Endothelial cell of umbilical vein (primary cell): Measurements from ENCODE around the gene PITX2. TPM values are rescaled to one million over a fixed set of nuclear protein-coding genes. Genes with fewer than 3 reads are reported as not detected.

Source experiments
- BruUV-seq: library from RNA; stranded (reverse); fragments of 400-500 nt; replicated peaks from 2 replicates; lab custom pipeline; 2021; lab: Mats Ljungman, UMichigan
- CTCF ChIA-PET: fragments of 300-600, 350-600 bp; sonication (Branson Sonifier 250); formaldehyde crosslinking; loops from one replicate; lab custom pipeline; 2021; ENCODE audit warnings: antibody characterized with exemption, inconsistent platforms; lab: Charles Lee
- POLR2A ChIA-PET: fragments of 300-600, 350-600 bp; sonication (Branson Sonifier 250); formaldehyde crosslinking; loops from one replicate; lab custom pipeline; 2021; ENCODE audit warnings: antibody characterized with exemption, inconsistent platforms; lab: Charles Lee
- DNase-seq: peaks from one replicate; pipeline ENCODE4 v3.0.0-alpha.2; 2011; ENCODE audit warnings: low read depth, low spot score
- FAIRE-seq: peaks from 2 replicates; lab custom pipeline; 2011; peaks lifted over from hg19 to GRCh38; lab: Jason Lieb, UNC
- H2AFZ ChIP-seq: 2 replicates; pipeline ENCODE4 v1.6.0; 2012; ENCODE audit warnings: low read depth, low read length, control low read depth, inconsistent platforms
- H3K27ac ChIP-seq: 2 replicates; pipeline ENCODE4 v1.5.1; 2011; ENCODE audit warnings: low read depth, mild to moderate bottlenecking, control low read depth, low read length, moderate library complexity; ENCODE audit not compliant: insufficient read depth
- H3K27me3 ChIP-seq, 2 experiments: 2 replicates each; pipeline versions ENCODE4 v1.6.0 to v1.6.1; 2011; ENCODE audit warnings: low read length in 2 of 2, mixed read lengths in 1 of 2; ENCODE audit not compliant: control insufficient read depth in 2 of 2, insufficient read depth in 2 of 2
- H3K36me3 ChIP-seq, 2 experiments: 2 replicates in 1 of 2; 3 replicates in 1 of 2; pipeline ENCODE4 v1.5.1; 2011; ENCODE audit warnings: low read length in 2 of 2, mild to moderate bottlenecking in 1 of 2, moderate library complexity in 1 of 2; ENCODE audit not compliant: control insufficient read depth in 2 of 2, insufficient read depth in 2 of 2; ENCODE audit errors: extremely low read depth in 1 of 2
- H3K4me1 ChIP-seq: 3 replicates; pipeline ENCODE4 v1.5.1; 2011; ENCODE audit warnings: mild to moderate bottlenecking, low read length; ENCODE audit not compliant: control insufficient read depth, insufficient read depth; ENCODE audit errors: extremely low read depth
- H3K4me2 ChIP-seq: 2 replicates; pipeline ENCODE4 v1.6.1; 2011; ENCODE audit warnings: low read length, control low read depth, mixed read lengths; ENCODE audit not compliant: insufficient read depth
- H3K4me3 ChIP-seq, 3 experiments: fragments of 200-600 bp in 1 of 3; sonication (generic), shearing (Covaris generic) in 1 of 3; replicated peaks in 1 of 3; 2 replicates each; pipeline ENCODE4 v1.5.1; 2011 to 2016; ENCODE audit warnings: control low read depth in 3 of 3, low read length in 3 of 3, mild to moderate bottlenecking in 2 of 3, inconsistent platforms in 1 of 3, low read depth in 1 of 3, moderate library complexity in 1 of 3; ENCODE audit not compliant: insufficient read depth in 1 of 3
- H3K79me2 ChIP-seq: 2 replicates; pipeline ENCODE4 v1.6.0; 2012; ENCODE audit warnings: low read length, inconsistent platforms; ENCODE audit not compliant: control insufficient read depth, insufficient read depth
- H3K9ac ChIP-seq: replicated peaks from 2 replicates; pipeline ENCODE3; 2011; ENCODE audit warnings: low read length, control low read depth; ENCODE audit not compliant: insufficient read depth; ENCODE audit errors: extremely low read depth
- H3K9me1 ChIP-seq: replicated peaks from 3 replicates; pipeline ENCODE4 v1.6.0; 2011; ENCODE audit warnings: mild to moderate bottlenecking, low read length; ENCODE audit not compliant: control insufficient read depth, insufficient read depth; ENCODE audit errors: extremely low read depth
- H3K9me3 ChIP-seq: replicated peaks from 2 replicates; pipeline ENCODE4 v1.5.1; 2012; ENCODE audit warnings: low read length, inconsistent platforms; ENCODE audit not compliant: control insufficient read depth, insufficient read depth
- H4K20me1 ChIP-seq: replicated peaks from 2 replicates; pipeline ENCODE3; 2011; ENCODE audit warnings: mild to moderate bottlenecking, low read length; ENCODE audit not compliant: control insufficient read depth, insufficient read depth; ENCODE audit errors: extremely low read depth
- CTCF ChIP-seq, 2 donors: IDR thresholded peaks; 1 replicate in 1 of 2; 2 replicates in 1 of 2; pipeline ENCODE4 v1.5.1; 2011; ENCODE audit warnings: low read length in 2 of 2, mild to moderate bottlenecking in 2 of 2, moderate library complexity in 2 of 2, control low read depth in 1 of 2, inconsistent platforms in 1 of 2, low read depth in 1 of 2; ENCODE audit not compliant: insufficient read depth in 1 of 2; ENCODE audit errors: extremely low read depth in 1 of 2
- POLR2AphosphoS5 ChIP-seq: IDR thresholded peaks from 2 replicates; pipeline ENCODE4 v1.6.1; 2012; ENCODE audit warnings: low read depth, mild to moderate bottlenecking, control low read depth, low read length, moderate library complexity; ENCODE audit not compliant: insufficient read depth
- dilution Hi-C: fragments of 300-500 bp; cut with MboI; formaldehyde crosslinking; loops from one replicate; pipeline ENCODE4 v1.15.0; 2019; ENCODE audit warnings: low sequenced_read_pairs; ENCODE audit not compliant: extremely low pct_ligation_motif_present
- intact Hi-C: fragments of 100-400 bp; cut with micrococcal nuclease; formaldehyde crosslinking; loops from one replicate; pipeline ENCODE4 v1.10.0; 2022
- polyA plus RNA-seq, 4 experiments: library from polyadenylated mRNA; depleted of rRNA in 3 of 4; stranded (reverse) in 3 of 4; unstranded in 1 of 4; fragments of >200 nt; gene quantifications; 2 replicates each; pipeline versions ENCODE4 v1.2.1 to v1.2.3, GENCODE V29; 2011 to 2012; ENCODE audit warnings: missing spikeins in 1 of 4
- total RNA-seq: library from RNA; stranded (reverse); gene quantifications from 2 replicates; pipeline ENCODE4 v1.2.3, GENCODE V29; 2021

Gene PITX2
- total and polyA plus RNA-seq, 2 donors (not counting 3 experiments of a cell fraction or from before 2014, with no cell fraction given): 0.04 to 0.31 TPM

GRCh38 chr4:110587666-110588285, 35.1 kb downstream of the PITX2 start:
- FAIRE-seq: no peak
- H3K4me3 ChIP-seq: no peak overlapping the region
- H3K4me2 ChIP-seq: no peak overlapping the region
- CTCF ChIA-PET: interaction anchor here (1.0 to 2.7 kb wide), 3 partner anchors 69 to 272 kb away, joined by 3 to 48 read pairs (median 3); no protein-coding TSS in a partner anchor
- POLR2A ChIA-PET: no interaction called here
- peaks cover 0 to 2% of the 10 kb centered on the region in 2 experiments for H3K27me3 ChIP-seq
- TF ChIP-seq POLR2AphosphoS5 (no peak), CTCF (IDR thresholded peaks at IDR 0.05; ENCODE audit: extremely low read depth in 1 of 2, insufficient read depth in 1 of 2, low read depth in 1 of 2, low read length in 2 of 2) (no peak)
- no peak for DNase-seq
- H3K79me2 ChIP-seq: no peaks in the 10 kb centered on the region
- H3K4me1 ChIP-seq: no peaks in the 10 kb centered on the region
- no peaks in the 10 kb centered on the region for H3K36me3 ChIP-seq
- intact Hi-C loops (loop anchor here (2.0 kb wide), 2 partner anchors 47 to 587 kb away; no protein-coding TSS in a partner anchor), dilution Hi-C loops (no loop called here)
- no peak overlapping the region for H3K9ac ChIP-seq
- H4K20me1 ChIP-seq: no peaks in the 10 kb centered on the region
- no peak overlapping the region for H3K27ac ChIP-seq
- no peak overlapping the region for H2AFZ ChIP-seq
- H3K9me1 ChIP-seq: no peaks in the 10 kb centered on the region
- no TSS peak for BruUV-seq
- H3K9me3 ChIP-seq: no peaks in the 10 kb centered on the region
